GM08714 (cell line): ENCODE results near the gene NUDT1.

Source experiments
- H3K4me3 ChIP-seq: fragments of 200-500 bp; sonication (Bioruptor generic); 2 replicates; pipeline ENCODE4 v1.5.1; 2014; ENCODE audit warnings: mild to moderate bottlenecking, low read length, inconsistent platforms
- ZNF274 ChIP-seq: IDR thresholded peaks from 2 replicates; pipeline ENCODE4 v1.6.1; 2012; ENCODE audit warnings: mild to moderate bottlenecking, low read depth, low read length

NUDT1 gene

GRCh38 chr7:2270495-2270894 is 28.5 kb downstream of the NUDT1 start:
- TF ChIP-seq ZNF274 = no peak
- no peak overlapping the region for H3K4me3 ChIP-seq

- no peak overlapping the region for H3K4me3 ChIP-seq
- no peak for TF ChIP-seq ZNF274
These were observed 29.4 kb downstream of the NUDT1 start for GRCh38 chr7:2271273-2272026.

DNA sequence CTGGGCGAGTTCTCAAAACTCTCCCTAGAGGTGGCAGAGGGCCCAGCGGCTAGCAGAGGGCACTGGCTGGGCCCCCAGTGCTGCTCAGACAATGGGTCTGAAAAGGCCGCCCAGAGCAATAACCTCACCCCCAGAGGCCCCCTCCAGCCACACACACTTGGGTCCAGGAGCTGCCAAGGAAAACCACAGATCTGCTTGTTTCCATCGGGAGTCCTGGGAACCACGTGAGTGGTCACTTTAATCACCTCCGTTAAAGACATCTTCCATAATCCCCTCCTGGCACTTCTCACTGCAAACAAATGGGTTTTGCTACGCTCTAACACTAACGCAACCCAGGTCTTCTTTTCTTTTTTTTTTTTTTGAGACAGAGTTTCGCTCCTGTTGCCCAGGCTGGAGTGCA is 30.0 kb downstream of the NUDT1 start:
- no peak for TF ChIP-seq ZNF274
- H3K4me3 ChIP-seq = no peak overlapping the region

- TF ChIP-seq ZNF274 = no peak
- no peak overlapping the region for H3K4me3 ChIP-seq
These were observed 31.8 kb downstream of the NUDT1 start for GRCh38 chr7:2273866-2274265.

- no peak for TF ChIP-seq ZNF274
- H3K4me3 ChIP-seq = no peak overlapping the region
These were observed 32.6 kb downstream of the NUDT1 start for GRCh38 chr7:2274666-2275065.

DNA sequence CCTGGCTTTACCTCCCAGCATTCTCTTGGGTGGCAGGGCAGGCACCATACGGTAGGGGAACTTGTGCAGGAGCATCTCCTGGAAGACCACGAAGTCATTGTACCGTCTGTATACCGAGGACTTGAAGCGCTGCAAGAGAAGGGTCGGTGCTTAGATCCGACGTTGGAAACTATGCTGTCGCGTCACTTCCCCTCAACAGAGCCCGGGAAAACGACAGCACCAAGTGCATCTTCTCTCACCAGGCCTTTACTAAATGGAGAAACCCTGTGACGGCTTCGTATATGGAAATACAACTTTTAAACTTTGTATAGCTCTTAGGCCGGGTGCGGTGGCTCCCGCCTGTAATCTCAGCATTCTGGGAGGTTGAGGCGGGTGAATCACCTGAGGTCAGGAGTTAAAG is 33.1 kb downstream of the NUDT1 start:
- H3K4me3 ChIP-seq = no peak overlapping the region
- TF ChIP-seq ZNF274 = no peak

GRCh38 chr7:2276107-2276506 is 34.1 kb downstream of the NUDT1 start:
- TF ChIP-seq ZNF274 = no peak
- no peak overlapping the region for H3K4me3 ChIP-seq

- no peak overlapping the region for H3K4me3 ChIP-seq
- TF ChIP-seq ZNF274 = no peak
These were observed 36.0 kb downstream of the NUDT1 start for GRCh38 chr7:2278026-2278425.

- H3K4me3 ChIP-seq = no peak overlapping the region
- TF ChIP-seq ZNF274 = no peak
These were observed 37.9 kb downstream of the NUDT1 start for GRCh38 chr7:2279896-2280295.

- H3K4me3 ChIP-seq = no peak overlapping the region
- no peak for TF ChIP-seq ZNF274
These were observed 38.4 kb downstream of the NUDT1 start for GRCh38 chr7:2280424-2280823.

DNA sequence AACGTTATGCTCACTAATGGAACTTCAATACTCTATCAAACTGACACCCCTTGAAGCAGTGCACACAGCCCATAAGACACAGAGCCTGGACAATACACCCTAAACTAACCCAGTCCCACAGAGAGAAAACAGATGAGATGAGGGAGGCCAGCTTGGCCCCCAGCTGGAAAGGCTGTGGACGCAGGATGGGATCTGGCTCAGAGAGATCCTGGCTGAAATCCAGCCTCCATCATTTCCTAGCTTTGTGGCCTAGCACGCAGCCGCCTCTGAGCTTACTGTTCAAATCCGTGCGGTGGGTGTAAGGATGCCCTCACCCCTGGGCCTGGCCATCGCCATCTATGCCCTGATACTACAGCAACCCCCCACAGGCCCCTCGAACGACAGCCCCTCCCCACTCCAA is 39.5 kb downstream of the NUDT1 start:
- TF ChIP-seq ZNF274 = no peak
- H3K4me3 ChIP-seq = no peak overlapping the region

GRCh38 chr7:2282185-2282751 is 40.2 kb downstream of the NUDT1 start:
- H3K4me3 ChIP-seq = no peak overlapping the region
- no peak for TF ChIP-seq ZNF274

GRCh38 chr7:2283074-2283473 is 41.0 kb downstream of the NUDT1 start:
- no peak overlapping the region for H3K4me3 ChIP-seq
- TF ChIP-seq ZNF274 = no peak

DNA sequence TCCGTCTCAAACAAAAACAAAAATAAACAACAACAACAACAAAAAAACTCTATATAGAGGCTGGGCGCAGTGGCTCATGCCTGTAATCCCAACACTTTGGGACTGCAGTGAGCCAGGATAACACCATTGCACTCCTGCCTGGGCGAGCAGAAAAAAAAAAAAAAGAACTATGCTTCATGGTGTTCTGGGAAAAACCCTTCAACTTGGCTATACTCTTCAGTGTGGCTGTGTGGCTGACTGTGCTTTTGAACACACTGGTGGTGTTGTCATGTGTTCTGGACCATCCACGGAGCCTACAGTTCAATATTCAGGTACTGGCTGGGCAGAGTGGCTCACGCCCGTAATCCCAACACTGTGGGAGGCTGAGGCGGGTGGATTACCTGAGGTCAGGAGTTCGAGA is 45.7 kb downstream of the NUDT1 start:
- TF ChIP-seq ZNF274 = no peak
- H3K4me3 ChIP-seq = no peak overlapping the region

DNA sequence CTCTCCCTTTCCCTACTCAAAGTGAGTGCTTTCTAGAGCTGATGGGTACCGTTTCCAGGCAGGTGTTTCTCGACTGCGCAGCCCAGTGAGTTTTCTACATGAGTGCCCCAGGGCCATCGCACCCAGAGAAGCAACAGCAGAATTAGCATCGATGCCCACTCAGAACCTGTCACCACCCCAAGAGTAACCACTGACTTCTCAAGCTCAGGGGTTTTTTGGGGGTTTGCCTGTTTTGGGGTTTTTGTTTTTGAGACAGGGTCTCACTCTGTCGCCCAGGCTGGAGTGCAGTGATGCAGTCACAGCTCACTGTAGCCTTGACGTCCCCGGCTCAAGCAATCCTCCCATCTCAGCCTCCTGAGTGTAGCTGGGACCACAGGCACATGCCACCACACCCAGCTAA is 46.5 kb downstream of the NUDT1 start:
- no peak overlapping the region for H3K4me3 ChIP-seq
- no peak for TF ChIP-seq ZNF274

GRCh38 chr7:2289111-2289586 is 47.1 kb downstream of the NUDT1 start:
- no peak for TF ChIP-seq ZNF274
- no peak overlapping the region for H3K4me3 ChIP-seq

- H3K4me3 ChIP-seq = no peak overlapping the region
- TF ChIP-seq ZNF274 = no peak
These were observed 47.6 kb downstream of the NUDT1 start for GRCh38 chr7:2289621-2290020.
